NCI-H510A (cell line): ENCODE data around the gene TCEAL6.
A peak's percentile ranks its signal among the peaks of the same experiment; 100 is the strongest.
"Not testable (repeated sequence)": the region's sequence is repeated elsewhere in the genome, so short reads cannot be mapped to it uniquely, and the experiment has no call there.

Experiments used
- DNase-seq: peaks from one replicate; lab custom pipeline; 2025; lab: John Stamatoyannopoulos, UW

The TCEAL6 gene

DNA sequence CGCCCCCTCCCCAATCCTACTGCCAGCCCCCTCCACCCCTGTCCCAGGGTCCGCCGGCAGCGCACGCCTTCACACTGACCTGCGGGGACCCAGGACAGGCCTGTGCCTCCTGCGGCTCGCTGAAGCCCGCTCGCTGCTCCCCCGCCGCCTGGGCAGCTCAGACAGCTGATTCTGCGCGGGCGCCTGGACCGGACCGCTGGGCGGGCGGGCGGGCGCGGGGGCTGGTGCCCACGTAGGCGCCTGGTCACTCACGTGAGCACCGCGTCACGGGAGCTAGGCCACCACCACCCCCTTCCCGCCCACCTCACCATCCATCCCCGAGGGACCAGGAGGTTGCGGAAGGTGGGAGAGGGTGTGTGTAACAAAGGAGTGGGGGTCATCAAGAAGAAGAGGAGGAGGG lies at the start of gene TCEAL6:
Gene TCEAL6, minus strand, starts transcription at position 208 of the 400 bp plus-strand sequence.
- DNase-seq: not testable (repeated sequence)

DNA sequence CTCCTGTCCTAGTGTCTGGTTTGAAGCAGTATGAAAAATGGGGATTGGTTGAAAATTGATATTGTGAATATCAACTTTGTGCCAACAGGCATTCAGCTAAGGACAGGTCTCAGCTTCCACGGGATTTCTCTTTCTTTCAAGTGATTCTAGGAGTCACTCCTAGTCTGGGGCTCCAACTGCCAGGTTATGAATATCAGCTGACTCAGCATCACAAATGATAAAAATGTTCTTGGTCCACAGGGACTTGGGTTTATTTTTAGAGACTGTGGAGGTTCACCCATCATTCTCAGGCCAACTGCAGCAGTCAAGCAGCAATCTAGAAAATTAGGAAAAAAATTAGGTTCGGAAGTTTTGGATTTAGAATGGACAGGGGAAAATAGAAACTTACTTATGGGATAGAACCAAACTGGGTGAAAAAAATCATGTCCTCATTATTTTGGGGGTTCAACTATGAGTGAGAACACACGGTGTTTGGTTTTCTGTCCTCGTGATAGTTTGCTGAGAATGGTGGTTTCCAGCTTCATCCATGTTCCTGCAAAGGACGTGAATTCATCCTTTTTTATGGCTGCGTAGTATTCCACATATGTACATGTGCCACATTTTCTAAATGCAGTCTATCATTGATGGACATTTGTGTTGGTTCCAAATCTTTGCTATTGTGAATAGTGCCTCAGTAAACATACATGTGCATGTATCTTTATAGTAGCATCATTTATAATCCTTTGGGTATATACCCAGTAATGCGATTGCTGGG lies 43.9 kb upstream of the TCEAL6 start:
- DNase-seq: no peak

DNA sequence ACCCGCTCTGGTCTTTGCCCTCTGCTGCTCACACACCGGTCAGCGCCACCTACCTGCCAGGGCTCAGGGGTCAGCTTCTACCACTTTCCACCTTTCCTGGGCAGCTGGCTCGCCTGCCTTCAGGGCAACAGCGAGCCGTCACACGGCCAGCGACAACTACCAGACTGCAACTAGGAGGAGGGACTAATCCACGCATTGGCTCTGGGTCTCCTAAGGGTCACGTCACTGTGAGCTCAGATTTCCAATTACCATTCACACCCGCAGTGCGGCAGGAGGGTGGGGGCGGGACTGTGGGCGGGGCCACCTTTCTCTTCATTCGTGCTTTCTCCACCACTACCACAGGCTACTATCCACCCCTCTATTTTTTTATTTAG lies 13.5 kb upstream of the TCEAL6 start, which contains the start of gene BEX5:
Gene BEX5, minus strand, starts transcription at position 172 of the 374 bp plus-strand sequence. CDS start 1,712 bp downstream, outside the sequence.
- peak; percentile 54 for DNase-seq

DNA sequence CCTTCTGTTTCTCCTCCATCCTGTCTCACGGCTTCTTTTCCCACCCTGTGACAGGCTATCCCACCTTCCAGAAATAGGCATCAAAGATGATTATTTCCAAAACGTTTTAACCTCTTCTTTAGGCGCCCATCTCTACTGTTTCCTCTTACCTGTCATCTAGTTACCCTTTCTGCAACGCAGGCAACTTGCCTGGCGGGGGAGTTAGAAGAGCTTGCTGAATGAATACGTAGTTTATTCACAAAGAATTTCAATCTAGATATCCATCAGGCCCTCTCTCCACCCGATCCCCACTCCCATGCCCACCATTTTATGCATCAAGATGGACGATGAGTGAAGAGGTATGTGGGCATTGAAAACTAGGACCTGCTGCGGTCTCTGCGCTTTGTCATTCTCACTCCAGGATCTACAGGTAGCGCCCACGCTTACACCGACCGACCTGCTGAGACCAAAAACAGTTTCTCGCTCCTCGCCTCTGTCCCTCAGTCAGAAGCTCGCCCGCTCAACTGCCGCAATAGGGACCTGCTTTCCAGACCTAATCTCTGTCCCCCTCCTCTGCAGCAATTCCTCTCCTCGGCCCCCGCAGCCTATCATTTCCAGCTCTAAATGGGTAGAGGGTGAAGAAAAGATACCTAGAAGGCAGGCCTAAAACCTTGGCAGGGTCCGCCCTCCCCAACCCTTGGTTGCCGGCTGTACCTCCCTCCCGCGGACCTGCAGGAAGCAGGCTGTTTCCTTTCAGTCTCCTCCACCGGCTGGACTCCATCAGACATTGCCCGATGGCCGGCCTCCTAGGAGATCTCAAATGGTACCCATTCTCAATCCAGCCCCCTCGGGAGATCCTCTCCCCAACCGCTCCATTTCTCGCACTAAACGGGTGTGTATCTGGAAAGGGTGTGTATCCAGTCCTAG lies 12.9 kb upstream of the TCEAL6 start:
- DNase-seq: peak; percentile 2

DNA sequence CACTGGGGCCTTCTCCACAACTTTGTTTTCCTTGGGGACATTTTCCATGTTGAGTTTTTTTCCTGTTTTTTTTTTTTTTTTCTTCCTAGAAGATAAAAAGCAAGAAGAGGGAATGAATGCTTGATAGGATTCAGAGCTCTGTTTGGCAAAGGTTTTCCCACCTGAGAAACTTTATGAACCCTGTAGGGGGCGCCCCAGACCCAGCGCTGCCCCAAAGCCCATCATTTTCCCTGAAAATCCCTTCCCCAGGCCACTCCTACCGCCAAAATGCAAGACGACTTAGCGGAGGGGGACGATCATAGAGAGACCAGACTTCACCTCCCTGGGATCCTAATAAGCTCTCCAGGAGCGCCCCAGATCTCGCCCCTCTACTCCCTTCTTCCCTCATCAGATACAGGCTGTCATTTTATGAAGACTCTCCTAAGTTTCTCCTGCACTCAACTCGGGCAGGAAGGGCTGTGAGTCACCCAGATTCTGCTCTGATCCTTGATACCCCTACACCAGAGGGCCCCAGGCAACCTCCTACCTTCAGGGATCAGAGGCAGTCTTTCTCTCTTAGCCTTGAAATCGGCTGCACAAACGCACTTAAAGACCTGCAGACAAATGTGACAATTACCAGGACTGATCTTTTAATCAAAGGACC lies 12.1 kb upstream of the TCEAL6 start:
- no peak for DNase-seq

DNA sequence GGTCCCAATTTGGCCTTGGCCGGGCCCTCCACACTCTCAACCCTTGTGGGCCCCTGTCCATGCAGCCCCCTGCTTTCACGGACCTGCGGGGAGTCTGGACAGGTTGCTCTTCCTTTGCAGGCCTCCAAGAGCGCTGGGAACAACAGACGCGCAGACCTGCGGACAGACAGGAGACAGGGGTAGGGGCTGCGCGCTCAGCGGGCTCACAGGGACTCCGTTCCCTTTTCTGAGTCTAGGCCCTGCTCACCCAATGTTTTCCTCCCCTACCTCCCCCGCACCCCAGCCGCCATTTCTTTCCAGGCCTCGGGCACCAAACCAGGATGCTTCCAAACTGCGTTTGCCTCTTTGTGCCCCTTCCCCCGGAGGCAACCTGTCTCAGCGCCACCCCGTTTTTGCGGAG lies 650 bp downstream of the TCEAL6 start:
- not testable (repeated sequence) for DNase-seq

DNA sequence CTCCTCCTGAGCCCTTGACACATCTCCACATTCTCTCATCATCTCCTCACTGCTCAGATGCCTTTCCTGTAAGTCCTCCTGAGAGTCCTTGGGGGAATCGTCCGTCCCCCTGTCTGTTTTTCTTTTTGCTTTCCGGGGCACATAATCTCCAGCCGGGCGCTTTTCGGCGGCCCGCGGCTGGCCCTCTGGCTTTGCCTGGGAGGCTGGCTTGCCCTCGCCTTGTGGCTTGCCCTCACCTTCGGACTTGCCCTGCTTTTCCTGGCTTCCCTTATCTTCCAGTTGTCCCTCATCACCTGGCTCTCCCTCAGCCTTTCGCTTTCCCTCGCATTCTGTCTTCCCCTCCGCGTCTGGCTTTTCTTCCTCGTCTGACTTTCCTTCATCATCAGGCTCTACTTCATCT lies 1.4 kb downstream of the TCEAL6 start:
- not testable (repeated sequence) for DNase-seq

DNA sequence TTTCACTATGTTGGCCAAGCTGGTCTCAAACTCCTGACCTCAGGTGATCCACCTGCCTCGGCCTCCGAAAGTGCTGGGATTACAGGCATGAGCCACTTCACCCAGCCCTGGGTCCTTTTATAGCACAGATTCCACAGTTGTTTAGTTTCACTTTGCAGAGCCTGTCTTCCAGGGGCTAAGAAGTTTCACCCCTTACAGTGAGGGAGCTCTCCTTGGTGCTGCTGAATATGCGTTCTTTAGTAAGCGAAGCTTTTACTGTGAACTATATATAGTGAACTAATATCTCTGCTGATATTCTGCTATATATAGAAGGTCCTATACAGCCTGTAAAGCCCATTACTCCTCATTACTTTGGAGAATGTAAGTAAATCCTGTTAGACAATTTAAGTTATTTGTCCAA lies 4.2 kb downstream of the TCEAL6 start:
- DNase-seq: no peak

DNA sequence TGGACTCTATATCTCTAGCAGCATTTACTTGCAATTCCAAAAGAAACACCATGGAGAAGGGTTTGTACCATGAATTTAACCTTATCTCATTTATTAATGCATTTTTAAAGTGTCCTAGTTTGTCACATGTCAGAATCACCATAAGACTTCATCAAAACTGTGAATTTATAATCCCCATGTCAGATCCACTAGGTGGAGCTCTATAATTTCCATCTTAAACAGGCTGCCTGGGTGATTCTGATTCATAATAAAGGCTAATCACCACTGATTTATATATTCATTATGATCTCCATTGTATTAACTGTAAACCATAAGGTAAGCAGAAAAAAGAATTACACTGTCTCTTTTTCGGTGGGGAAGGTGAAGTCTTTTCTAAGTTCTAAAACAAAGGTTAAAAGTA lies 12.8 kb downstream of the TCEAL6 start:
- DNase-seq: no peak

DNA sequence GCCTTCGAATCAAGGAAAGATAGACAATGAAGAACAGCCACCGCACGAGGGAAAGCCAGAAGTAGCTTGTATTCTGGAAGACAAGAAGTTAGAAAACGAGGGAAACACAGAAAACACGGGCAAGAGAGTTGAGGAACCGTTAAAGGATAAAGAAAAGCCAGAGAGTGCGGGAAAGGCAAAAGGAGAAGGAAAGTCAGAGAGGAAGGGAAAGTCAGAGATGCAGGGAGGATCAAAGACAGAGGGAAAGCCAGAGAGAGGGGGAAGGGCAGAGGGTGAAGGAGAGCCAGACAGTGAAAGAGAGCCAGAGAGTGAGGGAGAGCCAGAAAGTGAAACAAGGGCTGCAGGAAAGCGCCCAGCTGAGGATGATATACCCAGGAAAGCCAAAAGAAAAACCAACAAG lies 15.4 kb downstream of the TCEAL6 start:
- no peak for DNase-seq

DNA sequence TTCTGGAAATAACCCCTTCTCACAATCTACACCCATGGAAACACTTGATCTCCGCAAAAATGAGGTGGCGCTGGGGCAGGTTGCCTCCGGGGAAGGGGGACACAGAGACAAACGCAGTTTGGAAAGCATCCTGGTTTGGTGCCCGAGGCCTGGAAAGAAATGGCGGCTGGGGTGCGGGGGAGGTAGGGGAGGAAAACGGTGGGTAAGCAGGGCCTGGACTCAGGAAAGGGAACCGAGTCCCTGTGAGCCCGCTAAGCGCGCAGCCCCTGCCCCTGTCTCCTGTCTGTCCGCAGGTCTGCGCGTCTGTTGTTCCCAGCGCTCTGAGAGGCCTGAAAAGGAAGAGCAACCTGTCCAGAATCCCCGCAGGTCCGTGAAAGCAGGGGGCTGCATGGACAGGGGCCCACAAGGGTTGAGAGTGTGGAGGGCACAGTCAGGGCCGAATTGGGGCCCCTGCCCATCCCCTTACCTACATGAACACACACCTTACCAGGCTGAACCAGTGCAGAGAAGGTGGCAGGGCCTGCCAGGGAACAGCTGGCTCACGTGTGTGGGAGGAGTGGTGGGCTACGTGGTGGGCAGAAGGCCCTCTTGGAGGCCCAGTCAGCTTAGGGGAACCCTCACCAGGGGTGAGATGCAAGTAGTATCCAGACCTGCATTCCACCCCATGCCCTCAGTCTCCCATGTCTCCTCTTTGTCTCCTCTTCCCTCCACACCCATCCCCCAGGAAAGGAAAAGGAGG lies 16.0 kb downstream of the TCEAL6 start:
- DNase-seq: not testable (repeated sequence)

DNA sequence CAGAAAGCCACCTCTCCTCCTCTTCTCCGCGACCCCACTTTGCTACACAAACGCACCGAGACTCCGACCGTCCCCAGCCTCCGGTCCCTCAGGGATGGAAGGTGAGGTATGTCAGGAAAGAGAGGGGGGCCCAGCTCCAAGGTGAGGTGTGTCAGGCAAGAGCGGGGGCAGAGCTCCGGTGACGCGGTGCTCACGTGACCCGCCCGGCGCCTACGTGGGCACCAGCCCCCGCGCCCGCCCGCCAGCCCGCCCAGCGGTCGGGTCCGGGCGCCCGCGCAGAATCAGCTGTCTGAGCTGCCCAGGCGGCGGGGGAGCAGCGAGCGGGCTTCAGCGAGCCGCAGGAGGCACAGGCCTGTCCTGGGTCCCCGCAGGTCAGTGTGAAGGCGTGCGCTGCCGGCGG lies 16.8 kb downstream of the TCEAL6 start, which contains the start of gene TCEAL2:
Gene TCEAL2, plus strand, starts transcription at position 244 of the 400 bp plus-strand sequence. CDS start 1,152 bp downstream, outside the sequence.
- DNase-seq: not testable (repeated sequence)

DNA sequence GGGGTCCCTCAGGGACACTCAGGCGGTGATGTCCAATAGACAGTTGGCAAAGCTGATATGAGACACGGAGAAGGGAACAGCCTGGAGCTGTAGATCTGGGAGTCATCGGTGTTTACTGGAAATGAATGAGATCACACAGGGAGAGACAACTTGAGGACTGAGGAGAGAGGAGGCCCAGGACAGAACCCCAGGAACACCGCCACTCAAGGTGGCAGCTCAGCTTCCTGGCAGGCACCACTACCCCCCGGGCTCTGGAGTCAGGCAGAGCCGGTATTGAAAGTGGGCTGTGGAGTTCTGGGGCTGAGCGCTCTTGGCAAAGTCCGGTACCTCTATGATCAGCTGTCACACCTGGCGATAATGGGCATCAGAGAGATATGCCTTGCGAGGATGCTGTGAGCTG lies 17.3 kb downstream of the TCEAL6 start:
- not testable (repeated sequence) for DNase-seq

DNA sequence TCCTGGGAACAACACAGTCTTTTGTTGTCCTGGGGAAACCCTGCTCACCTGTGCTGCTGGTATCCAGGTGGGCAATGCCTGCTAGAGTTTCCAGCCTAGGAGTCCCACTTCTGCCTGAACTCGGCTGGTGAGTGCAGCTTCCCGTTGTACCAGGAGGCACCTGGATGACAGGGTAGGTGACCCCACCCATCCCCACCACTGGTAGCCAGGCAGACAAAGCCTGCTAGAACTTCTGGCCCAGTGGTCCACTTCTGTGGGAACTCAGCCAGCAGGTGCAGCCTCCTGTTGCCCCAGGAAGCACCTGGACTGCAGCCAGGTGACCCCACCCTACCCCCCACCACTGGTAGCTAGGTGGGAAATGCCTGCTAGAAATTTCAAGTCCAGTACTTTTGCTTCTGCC lies 26.5 kb downstream of the TCEAL6 start:
- no peak for DNase-seq

DNA sequence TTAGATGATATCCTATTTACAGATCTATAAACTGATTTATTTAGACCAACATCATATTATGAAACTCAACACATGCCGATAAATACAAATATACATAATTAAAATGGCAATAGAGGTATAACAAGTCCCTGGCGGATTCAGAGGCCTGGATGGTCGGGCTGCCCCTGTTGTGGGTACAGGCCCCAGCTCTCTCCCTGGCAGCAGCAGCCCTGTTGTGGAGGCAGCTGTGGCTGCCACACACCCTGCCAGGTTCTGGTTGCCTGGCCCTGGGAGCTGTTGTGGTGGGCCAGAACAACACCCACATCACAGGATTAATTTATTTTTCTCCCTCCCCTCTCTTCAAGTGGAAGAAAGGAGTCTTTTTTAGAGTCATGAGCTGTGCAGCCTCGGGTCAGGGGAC lies 28.9 kb downstream of the TCEAL6 start:
- no peak for DNase-seq
